HPDE6-E6E7 (cell line): ENCODE results near the gene FKBP14.
A peak's percentile ranks its signal among the peaks of the same experiment; 100 is the strongest.

ENCODE experiments used
- DNase-seq: peaks from one replicate; pipeline ENCODE4 v3.0.0; 2011; ENCODE audit warnings: missing footprints; ENCODE audit errors: extremely low spot score

FKBP14 gene

DNA sequence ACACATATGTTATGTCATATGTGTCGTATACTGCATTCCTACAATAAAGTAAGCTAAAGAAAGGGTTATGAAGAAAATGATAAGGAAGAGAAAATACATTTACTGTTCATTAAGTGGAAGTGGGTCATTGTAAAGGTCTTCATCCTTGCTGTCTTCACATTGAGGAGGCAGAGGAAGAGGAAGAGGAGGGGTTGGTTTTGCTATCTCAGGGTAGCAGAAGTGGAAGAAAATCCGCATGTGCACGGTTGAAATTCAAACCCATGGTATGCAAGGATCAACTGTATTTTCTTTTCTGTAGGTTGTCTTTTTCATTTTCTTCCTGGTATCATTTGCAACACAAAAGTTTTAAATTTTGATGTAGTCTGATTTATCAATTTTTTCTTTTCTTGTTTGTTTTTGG is 8.0 kb upstream of the FKBP14 start:
- DNase-seq = no peak

- DNase-seq = no peak
Observed at GRCh38 chr7:30032310-30033125, 6.0 kb upstream of the FKBP14 start.

DNA sequence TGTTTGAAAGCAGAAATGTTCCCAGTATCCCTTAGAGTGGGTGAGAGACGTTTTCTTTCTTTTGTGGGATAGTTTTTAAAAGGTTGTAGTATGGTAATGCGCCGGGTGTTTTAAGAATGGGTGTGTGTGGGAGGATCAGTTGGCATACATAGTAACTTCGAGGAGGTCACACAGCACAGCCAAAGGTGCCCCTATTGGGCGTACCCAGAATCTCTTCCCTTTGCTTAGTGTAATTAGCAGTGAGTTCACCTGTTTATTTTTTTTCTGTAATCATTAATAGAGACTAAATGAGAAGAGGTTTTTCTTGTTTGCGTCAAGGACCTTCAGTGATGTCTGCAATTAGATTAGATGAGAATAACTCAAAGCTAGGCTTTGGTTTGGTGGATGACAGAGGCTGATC is 3.2 kb upstream of the FKBP14 start:
- no peak for DNase-seq

- DNase-seq = peak; percentile 14
Observed at GRCh38 chr7:30028749-30029635, 2.5 kb upstream of the FKBP14 start.

GRCh38 chr7:30028216-30028748 is 1.8 kb upstream of the FKBP14 start, which contains the start of gene PLEKHA8:
TSS of gene PLEKHA8 (plus strand) at chr7:30028412. CDS start at chr7:30028763, 351 bp downstream.
- DNase-seq = peak; percentile 80

- DNase-seq = peak; percentile 19
Observed at GRCh38 chr7:30027740-30028215, 1.3 kb upstream of the FKBP14 start.

GRCh38 chr7:30027065-30027456 is 559 bp upstream of the FKBP14 start:
- DNase-seq = peak; percentile 73

DNA sequence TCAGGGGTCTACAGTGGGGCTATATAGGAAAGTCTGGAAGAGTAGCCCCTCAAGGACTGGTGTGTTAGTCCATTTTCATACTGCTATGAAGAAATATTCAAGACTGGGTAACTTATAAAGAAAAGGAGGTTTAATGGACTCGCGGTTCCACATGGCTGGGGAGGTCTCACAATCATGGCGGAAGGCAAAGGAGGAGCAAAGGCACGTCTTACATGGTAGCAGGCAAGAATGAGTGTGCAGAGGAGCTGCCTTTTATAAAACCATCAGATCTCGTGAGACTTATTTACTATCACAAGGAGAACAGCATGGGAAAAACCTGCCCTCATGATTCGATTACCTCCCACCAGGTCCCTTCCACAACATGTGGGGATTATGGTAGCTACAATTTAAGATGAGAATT is 3.0 kb downstream of the FKBP14 start:
- DNase-seq = no peak

- DNase-seq = no peak
Observed at GRCh38 chr7:30022991-30023390, 3.5 kb downstream of the FKBP14 start.

DNA sequence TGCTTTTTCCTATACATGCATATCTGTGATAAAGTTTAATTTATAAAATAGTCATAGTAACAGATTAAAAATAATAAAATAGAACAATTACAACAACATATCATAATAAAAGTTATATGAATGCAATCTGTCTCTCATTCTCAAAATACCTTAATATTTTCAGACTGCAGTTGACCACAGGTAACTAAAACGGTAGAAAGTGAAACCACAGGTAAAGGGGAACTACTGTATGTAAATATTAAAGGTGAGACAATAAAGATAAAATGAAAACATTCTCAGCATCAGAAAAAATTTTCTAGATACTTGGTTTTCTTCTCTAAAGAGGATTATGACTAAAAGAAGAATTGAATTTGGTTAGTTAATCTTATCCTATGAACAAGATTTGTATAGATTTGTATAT is 6.0 kb downstream of the FKBP14 start:
- DNase-seq = no peak

DNA sequence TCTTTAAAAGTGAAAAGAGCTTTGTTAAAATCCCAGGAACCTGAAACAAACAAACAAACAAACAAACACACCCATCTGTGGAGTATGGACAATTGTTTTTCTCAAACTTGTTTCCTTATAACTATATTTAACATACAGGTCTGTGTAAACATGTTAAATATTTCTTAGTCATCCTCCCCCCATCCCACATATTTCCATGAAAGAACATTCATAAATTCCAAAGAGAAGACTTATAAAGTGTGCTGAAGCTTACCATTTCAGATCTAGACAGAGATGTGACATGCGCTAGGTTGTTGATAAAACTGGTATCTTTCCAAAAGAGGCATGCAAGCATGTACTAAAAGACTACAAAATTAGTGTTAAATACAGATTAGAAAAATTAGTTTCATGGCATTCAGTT is 6.5 kb downstream of the FKBP14 start:
- no peak for DNase-seq

GRCh38 chr7:30019387-30019786 is 7.1 kb downstream of the FKBP14 start:
- no peak for DNase-seq

- no peak for DNase-seq
Observed at GRCh38 chr7:30018451-30018850, 8.1 kb downstream of the FKBP14 start.

GRCh38 chr7:30012757-30013156 is 13.7 kb downstream of the FKBP14 start:
- DNase-seq = no peak

GRCh38 chr7:30010021-30010420 is 16.5 kb downstream of the FKBP14 start:
- no peak for DNase-seq

DNA sequence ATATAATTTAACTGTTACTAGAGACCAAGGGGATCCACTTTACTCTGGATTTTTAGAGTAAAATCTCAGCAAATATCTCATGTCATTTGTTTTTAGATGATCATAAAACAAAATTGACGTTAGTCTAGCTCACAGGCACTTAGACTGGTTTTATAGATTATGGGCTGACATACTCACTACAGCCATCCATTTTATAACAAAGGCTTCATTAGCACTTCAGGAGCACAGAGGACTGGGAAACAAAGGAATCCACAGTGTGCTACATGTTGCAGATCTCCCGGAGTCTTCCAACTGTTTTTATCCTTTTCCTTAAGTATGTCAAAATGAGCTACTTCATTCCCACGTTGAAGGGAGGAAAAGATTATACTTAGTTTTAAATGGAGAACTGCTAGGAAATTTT is 21.0 kb downstream of the FKBP14 start:
- no peak for DNase-seq

DNA sequence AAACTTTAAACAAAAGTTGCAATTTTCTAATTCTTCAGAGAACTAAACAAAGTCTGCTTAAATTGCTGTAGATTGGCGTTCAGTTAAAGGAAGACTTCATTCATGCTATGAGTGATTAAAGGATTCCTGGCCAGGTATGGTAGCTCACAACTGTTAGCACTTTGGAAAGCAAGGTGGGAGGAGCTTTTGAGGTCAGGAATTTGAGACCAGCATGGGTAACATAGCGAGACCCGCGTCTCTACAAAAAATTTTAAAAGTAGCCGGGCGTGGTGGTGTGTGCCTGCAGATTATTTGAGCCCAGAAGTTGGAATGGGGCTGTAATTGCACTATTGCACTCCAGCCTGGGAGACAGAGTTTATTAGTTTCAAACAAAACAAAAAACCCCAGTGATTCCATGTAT is 23.4 kb downstream of the FKBP14 start:
- DNase-seq = no peak

- no peak for DNase-seq
Observed at GRCh38 chr7:30001998-30002397, 24.5 kb downstream of the FKBP14 start.

DNA sequence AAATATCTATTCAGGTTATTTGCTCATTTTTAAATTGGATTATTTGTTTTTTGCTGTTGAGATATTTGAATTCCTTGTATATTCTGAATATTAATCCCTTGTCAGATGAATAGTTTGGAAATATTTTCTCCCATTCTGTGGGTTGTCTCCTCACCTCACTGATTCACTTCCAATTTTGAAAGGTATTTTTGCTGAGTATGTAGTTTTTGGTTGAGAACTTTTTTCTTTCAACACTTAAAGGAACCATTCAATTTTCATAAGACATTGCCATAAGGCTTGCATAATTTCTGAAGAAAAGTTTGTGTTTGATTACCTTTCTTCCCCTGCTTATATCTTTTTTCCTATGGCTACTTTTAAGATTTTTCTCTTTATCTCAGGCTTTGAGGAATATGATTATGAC is 28.0 kb downstream of the FKBP14 start:
- no peak for DNase-seq

DNA sequence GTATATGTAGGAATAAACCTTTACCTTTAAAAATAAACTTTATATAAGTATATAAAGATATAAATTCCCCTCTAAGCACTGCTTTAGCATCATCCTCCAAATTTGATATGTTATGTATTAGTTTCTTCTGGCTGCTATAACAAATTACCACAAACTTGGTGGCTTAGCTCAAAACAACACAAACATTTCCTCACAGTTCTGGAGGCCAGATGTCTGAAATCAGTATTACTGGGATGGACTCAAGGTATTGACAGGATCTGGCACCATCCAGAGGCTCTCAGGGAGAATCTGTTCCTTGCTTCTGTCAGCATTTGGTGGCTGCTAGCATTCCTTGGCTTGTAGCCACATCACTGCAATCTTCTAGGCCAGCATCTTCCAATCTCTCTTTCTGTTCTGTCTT is 30.2 kb downstream of the FKBP14 start:
- DNase-seq = no peak

DNA sequence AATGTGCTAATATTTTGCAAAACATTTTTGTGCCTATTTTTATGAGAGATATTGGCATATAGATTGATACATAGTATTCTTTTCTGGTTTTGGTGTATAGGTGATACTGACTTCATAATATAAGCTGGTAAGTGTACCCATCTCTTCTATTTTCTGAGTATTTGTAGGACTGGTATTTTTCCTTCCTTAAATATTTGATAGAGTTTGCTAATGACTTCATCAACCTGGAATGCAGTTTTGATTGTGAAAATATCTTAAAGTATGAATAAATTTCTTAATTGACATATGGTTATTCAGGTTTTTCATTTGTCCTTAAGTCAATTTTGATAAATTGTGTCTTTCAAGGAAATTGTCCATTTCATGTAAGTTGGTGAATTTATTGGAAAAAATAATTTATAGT is 30.9 kb downstream of the FKBP14 start:
- no peak for DNase-seq

DNA sequence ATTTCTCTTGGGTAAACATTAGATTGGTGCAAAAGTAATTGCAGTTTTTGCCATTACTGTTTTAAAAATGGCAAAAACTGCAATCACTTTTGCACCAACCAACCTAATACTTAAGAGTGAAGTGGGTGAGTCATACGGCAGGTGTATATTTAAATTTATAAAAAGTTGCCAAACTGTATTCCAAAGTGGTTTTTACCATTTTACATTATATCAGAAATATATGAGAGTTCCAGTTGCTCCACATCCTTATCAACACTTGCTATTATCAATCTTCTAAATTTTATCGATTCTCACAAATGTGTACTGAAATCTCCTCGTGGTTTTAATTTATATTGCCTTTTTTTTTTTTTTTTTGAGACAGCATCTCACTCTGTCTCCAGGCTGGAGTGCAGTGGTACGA is 33.4 kb downstream of the FKBP14 start:
- DNase-seq = no peak
